GM13976 (cell line): Measurements from ENCODE around the gene KRTAP10-2.

Experiments used
- DNase-seq: peaks from one replicate; pipeline ENCODE4 v3.0.0; 2012; ENCODE audit warnings: low spot score
- in situ Hi-C: fragments of 300-500 bp; cut with MboI; formaldehyde crosslinking; loops from one replicate; pipeline ENCODE4 v1.12.0; 2022; ENCODE audit warnings: low sequenced_read_pairs, mixed read lengths, inconsistent platforms; ENCODE audit not compliant: unreplicated experiment
- TF ChIP-seq, protein P1 (sequence below): IDR thresholded peaks from 2 replicates; pipeline ENCODE4 v1.5.1; 2012; ENCODE audit warnings: borderline replicate concordance, mild to moderate bottlenecking; ENCODE audit not compliant: insufficient read depth; ENCODE audit errors: extremely low read depth, missing control alignments, control extremely low read depth

KRTAP10-2 gene

DNA sequence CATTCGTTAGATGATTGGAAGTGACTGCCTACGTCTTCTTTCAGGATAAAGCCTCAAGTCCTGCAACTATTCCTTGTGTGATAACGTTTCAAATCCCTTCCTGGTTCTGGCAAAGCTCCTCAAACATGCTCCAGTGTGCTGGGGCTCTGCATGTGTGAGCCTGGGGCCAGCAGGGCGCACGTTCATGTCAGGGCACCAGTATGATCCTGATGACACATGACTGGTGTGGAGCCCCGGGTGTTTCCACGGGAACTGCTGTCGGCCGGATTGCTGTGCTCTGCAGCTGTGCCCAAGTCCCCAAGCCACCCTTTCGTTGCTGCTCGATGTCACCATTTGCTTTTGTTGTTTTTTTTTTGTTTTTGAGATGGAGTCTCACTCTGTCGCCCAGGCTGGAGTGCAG, 32.6 kb downstream of the KRTAP10-2 start:
- TF ChIP-seq, protein P1, sequence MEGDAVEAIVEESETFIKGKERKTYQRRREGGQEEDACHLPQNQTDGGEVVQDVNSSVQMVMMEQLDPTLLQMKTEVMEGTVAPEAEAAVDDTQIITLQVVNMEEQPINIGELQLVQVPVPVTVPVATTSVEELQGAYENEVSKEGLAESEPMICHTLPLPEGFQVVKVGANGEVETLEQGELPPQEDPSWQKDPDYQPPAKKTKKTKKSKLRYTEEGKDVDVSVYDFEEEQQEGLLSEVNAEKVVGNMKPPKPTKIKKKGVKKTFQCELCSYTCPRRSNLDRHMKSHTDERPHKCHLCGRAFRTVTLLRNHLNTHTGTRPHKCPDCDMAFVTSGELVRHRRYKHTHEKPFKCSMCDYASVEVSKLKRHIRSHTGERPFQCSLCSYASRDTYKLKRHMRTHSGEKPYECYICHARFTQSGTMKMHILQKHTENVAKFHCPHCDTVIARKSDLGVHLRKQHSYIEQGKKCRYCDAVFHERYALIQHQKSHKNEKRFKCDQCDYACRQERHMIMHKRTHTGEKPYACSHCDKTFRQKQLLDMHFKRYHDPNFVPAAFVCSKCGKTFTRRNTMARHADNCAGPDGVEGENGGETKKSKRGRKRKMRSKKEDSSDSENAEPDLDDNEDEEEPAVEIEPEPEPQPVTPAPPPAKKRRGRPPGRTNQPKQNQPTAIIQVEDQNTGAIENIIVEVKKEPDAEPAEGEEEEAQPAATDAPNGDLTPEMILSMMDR, result no peak
- in situ Hi-C loops, result no loop called here
- DNase-seq, result no peak

DNA sequence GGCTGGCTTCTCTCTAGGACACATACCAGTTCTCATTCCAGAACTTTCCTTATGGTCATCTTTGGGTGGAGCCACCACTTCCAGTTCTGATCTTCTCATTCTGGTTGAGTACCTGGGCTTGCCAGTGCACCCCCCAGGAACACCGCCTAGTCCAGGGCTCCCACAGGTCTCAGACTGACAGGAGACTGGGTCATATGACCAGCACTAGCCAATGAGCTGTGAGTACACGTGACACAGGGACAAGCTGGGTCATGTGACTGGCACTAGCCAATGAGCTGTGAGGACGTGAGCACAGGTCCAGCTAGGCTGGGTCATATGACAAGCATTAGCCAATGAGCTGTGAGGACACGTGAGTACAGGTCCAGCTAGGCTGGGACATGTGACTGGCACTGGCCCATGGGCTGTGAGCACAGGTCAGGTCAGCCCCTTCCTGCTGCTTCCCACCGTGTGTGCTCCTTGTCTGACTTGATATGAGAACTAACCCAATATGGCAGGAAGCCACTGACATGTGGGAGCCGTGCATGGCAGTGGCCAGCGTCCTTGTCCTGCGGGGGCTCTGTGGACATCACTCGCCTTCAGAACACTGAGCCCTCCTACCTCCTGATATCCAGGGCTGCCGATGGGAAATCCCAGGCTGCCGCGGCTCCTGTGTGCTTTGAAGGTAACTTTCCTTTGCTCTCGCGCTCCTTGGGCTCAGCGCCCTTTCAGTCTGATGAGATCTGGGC, 34.0 kb downstream of the KRTAP10-2 start:
- in situ Hi-C loops, result no loop called here
- TF ChIP-seq, protein P1, result no peak
- DNase-seq, result no peak

DNA sequence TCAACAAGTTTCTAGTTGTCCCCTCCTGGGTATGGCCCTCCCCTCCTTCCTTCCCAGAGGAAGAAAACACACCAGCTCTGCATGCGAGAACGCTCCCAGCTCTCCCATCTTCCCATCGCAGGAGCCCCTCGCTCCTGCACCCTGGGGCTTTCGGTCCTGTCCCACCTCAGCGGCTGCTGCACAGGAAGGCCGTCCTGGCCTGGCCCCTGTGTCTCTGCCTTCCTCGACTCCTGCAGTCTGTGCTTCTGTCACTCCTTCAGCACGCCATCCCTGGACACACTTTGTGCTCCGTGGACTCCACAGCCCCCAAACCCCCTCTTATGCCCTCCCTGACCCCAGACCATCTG, 34.5 kb downstream of the KRTAP10-2 start:
- TF ChIP-seq, protein P1, result no peak
- DNase-seq, result no peak
- in situ Hi-C loops, result no loop called here

DNA sequence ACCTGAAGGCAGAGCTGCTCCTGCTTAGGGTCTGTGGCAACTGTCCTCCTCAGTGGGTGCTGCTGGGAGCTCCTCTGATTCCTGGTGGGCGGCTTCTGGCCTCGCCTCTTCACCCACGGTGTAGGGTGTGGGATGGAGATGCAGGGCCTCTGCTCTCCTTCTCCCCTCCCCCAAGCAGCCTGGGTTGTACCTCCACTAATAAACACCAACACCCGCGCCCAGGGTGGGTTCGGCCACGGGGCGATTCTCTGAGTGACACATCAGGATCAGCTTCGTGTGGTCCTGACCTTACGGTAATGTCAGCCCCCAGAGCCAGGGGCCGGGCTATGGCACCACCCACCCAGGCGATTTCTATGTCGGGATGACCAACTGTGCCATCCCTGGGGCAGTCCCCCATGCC, 35.0 kb downstream of the KRTAP10-2 start:
- TF ChIP-seq, protein P1, result no peak
- no peak for DNase-seq
- in situ Hi-C loops, result no loop called here

DNA sequence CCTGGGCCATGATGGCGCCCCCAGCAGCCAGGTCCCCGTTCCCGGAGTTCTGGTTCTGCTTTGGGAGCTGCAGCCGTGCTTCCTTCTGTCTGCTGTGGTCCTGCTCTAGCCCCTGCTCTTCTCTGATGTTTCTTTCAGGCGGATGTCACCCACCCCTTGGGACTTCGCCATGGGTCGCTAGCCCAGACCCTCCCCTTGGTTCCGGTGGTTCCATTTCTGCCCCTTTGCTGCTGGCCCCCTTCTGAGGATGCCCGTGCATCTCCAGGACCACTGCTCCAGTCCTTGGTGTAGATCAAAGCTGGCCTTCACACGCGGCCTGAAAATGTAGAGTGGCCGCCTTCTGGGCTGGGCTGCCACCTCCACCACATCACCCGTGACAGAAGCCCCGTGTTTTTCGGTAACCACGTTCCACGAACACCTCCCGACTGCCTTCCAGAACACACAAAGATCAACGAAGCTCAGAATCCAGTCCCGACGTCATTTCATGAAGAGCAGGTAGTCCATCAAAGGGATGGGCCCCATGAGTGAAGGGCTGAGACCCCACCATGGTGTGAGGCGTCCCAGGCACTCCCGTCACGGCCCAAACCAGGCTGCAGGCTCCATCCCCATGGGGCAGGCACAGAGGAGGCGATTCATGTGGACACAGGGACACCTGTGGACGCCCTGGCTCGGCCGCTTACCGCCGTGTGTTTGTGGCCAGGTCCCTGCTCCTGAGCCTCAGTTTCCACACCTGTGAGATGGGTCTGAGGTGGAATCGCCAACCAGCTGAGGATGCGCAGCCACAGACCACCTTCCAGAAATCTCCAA, 35.7 kb downstream of the KRTAP10-2 start:
- in situ Hi-C loops, result no loop called here
- TF ChIP-seq, protein P1, result no peak
- no peak for DNase-seq

DNA sequence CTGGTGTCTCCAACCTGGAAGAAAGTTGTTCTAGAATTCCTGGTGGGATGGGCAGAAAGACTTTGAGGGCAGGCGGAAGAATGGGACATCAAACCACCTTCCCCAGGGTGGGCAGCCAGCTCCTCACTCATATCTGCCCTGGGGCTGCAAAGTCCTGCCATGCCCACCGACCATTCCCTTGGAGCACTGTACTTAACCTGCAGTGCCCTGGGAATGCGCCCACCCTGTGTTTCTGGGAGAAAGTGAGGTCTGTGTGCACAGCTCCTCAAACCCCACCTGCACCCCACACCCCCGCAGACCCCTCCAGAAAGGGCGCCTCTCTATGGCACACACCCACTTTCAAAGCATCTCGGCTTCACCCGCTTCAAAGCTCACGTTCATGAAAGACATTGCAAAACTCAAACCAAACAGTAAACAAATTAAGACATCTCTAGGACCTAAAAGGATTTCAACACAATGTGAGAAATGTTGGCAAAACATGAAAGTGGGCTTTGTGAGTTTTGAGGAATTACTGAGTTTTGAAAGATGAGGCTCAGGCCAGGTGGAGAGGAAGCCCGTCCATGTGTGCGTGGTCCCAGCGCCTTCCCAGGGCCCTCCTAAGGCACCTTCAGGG, 36.5 kb downstream of the KRTAP10-2 start:
- TF ChIP-seq, protein P1, result no peak
- in situ Hi-C loops, result no loop called here
- no peak for DNase-seq
